RKO (cell line): ENCODE data around the gene ATP8B4.

Experiments used
- DNase-seq: peaks from one replicate; pipeline ENCODE4 v3.0.0-alpha.2; 2016; ENCODE audit warnings: low spot score

Gene ATP8B4

GRCh38 chr15:49813625-49814024 lies 305.4 kb downstream of the ATP8B4 start:
- DNase-seq = no peak

GRCh38 chr15:49810720-49811119 lies 308.3 kb downstream of the ATP8B4 start:
- DNase-seq = no peak

- DNase-seq = no peak
These were observed 309.0 kb downstream of the ATP8B4 start for GRCh38 chr15:49809894-49810609.

- DNase-seq = no peak
These were observed 310.7 kb downstream of the ATP8B4 start for GRCh38 chr15:49808341-49808740.
